Panc1 (cell line): Measurements from ENCODE around the gene MS4A6A. TPM values are rescaled to one million over a fixed set of nuclear protein-coding genes. Genes with fewer than 3 reads are reported as not detected.

Experiments
- ATAC-seq: fragments of 200-7000 bp; cut with Tn5 transposase; 2 replicates; pipeline ENCODE4 v1.9.1; 2020; ENCODE audit warnings: mild to moderate bottlenecking, moderate library complexity
- Bru-seq: library from RNA; stranded (reverse); fragments of 400-500 nt; gene quantifications from one replicate; lab custom pipeline; 2021; lab: Mats Ljungman, UMichigan
- BruChase-seq, 2 experiments: library from RNA; stranded (reverse); fragments of 400-500 nt; gene quantifications; one replicate each; lab custom pipeline; 2021; lab: Mats Ljungman, UMichigan
- BruUV-seq: library from RNA; stranded (reverse); fragments of 400-500 nt; replicated peaks from 2 replicates; lab custom pipeline; 2021; lab: Mats Ljungman, UMichigan
- CTCF ChIA-PET: fragments of 300-600 bp; sonication (Branson Sonifier 250); formaldehyde crosslinking; loops from one replicate; lab custom pipeline; 2022; ENCODE audit warnings: antibody characterized with exemption; lab: Charles Lee
- POLR2A ChIA-PET: fragments of 300-600 bp; sonication (Branson Sonifier 250); formaldehyde crosslinking; loops from one replicate; lab custom pipeline; 2022; ENCODE audit warnings: antibody characterized with exemption; lab: Charles Lee
- DNase-seq: peaks from one replicate; pipeline ENCODE4 v3.0.0-alpha.2; 2010; ENCODE audit warnings: low read depth, low spot score
- H3K27ac ChIP-seq: 2 replicates; pipeline ENCODE4 v1.5.1; 2011; ENCODE audit warnings: mild to moderate bottlenecking, low read length, inconsistent platforms
- H3K27me3 ChIP-seq: fragments of 200-500 bp; sonication (Bioruptor generic); 2 replicates; pipeline ENCODE4 v1.6.0; 2014; ENCODE audit warnings: low read length, inconsistent platforms; ENCODE audit not compliant: control insufficient read depth, insufficient read depth
- H3K36me3 ChIP-seq: fragments of 200-500 bp; sonication (Bioruptor generic); 2 replicates; pipeline ENCODE4 v1.5.1; 2014; ENCODE audit warnings: inconsistent platforms, mild to moderate bottlenecking, low read length, moderate library complexity; ENCODE audit not compliant: control insufficient read depth, insufficient read depth
- H3K4me1 ChIP-seq: 2 replicates; pipeline ENCODE4 v1.5.1; 2011; ENCODE audit warnings: inconsistent platforms, mild to moderate bottlenecking, low read length, moderate library complexity; ENCODE audit not compliant: control insufficient read depth, insufficient read depth
- H3K4me3 ChIP-seq, 2 experiments: 2 replicates each; pipeline ENCODE4 v1.5.1; 2011 to 2012; ENCODE audit warnings: low read depth in 2 of 2, low read length in 2 of 2, mild to moderate bottlenecking in 2 of 2, inconsistent platforms in 1 of 2, moderate library complexity in 1 of 2
- H3K9me3 ChIP-seq: fragments of 200-500 bp; sonication (Bioruptor generic); 2 replicates; pipeline ENCODE4 v1.5.1; 2014; ENCODE audit warnings: low read depth, mild to moderate bottlenecking, inconsistent platforms, low read length, moderate library complexity; ENCODE audit not compliant: control insufficient read depth, insufficient read depth
- POLR2AphosphoS5 ChIP-seq: IDR thresholded peaks from 2 replicates; pipeline ENCODE4 v1.6.1; 2012; ENCODE audit warnings: mild to moderate bottlenecking, low read depth, low read length, moderate library complexity
- SIN3A ChIP-seq: IDR thresholded peaks from 2 replicates; pipeline ENCODE4 v1.6.1; 2012; ENCODE audit warnings: low read depth, mild to moderate bottlenecking, low read length, moderate library complexity, borderline replicate concordance; ENCODE audit not compliant: insufficient read depth
- TCF7L2 ChIP-seq: IDR thresholded peaks from 2 replicates; pipeline ENCODE4 v1.6.1; 2011; ENCODE audit warnings: mild to moderate bottlenecking, low read depth, low read length, inconsistent platforms
- in situ Hi-C: cut with HindIII; loops from 2 replicates; pipeline ENCODE4 v1.10.0; 2016; ENCODE audit warnings: low sequenced_read_pairs, low pct_unique_long_range_greater_than_20kb
- intact Hi-C: fragments of 100-400 bp; cut with micrococcal nuclease; formaldehyde crosslinking; loops from one replicate; pipeline ENCODE4 v1.10.0; 2022; ENCODE audit not compliant: unreplicated experiment
- long read RNA-seq: library from polyadenylated mRNA; unstranded; transcript quantifications from one replicate; pipeline ENCODE4 v2.0.0, GENCODE V29; 2021; ENCODE audit not compliant: unreplicated experiment
- polyA plus RNA-seq: library from polyadenylated mRNA; unstranded; fragments of >200 nt; gene quantifications from one replicate; pipeline ENCODE4 v1.2.1, GENCODE V29; 2012; ENCODE audit warnings: missing spikeins; ENCODE audit not compliant: insufficient read length
- total RNA-seq: library from RNA; stranded (reverse); gene quantifications from one replicate; pipeline ENCODE4 v1.2.1, GENCODE V29; 2021; ENCODE audit not compliant: unreplicated experiment
- TF ChIP-seq, protein P1 (sequence below), 2 experiments: IDR thresholded peaks; 2 replicates each; pipeline ENCODE4 v1.6.1; 2011 to 2012; ENCODE audit warnings: low read depth in 2 of 2, control low read depth in 1 of 2, low read length in 1 of 2, mild to moderate bottlenecking in 1 of 2, moderate library complexity in 1 of 2; ENCODE audit not compliant: insufficient read depth in 1 of 2
- TF ChIP-seq, protein P2 (sequence below): fragments of 450-650 bp; IDR thresholded peaks from 2 replicates; pipeline ENCODE4 v1.5.1; 2017; ENCODE audit warnings: mild to moderate bottlenecking

The MS4A6A gene, protein sequence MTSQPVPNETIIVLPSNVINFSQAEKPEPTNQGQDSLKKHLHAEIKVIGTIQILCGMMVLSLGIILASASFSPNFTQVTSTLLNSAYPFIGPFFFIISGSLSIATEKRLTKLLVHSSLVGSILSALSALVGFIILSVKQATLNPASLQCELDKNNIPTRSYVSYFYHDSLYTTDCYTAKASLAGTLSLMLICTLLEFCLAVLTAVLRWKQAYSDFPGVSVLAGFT
- not detected for total RNA-seq
- not detected for polyA plus RNA-seq
- not detected for Bru-seq, nascent RNA
- not detected for BruChase-seq, experiment 1, labeled RNA remaining after a 2-hour chase
- not detected for BruChase-seq, experiment 2, labeled RNA remaining after a 6-hour chase
- long read RNA-seq: 0 reads

DNA sequence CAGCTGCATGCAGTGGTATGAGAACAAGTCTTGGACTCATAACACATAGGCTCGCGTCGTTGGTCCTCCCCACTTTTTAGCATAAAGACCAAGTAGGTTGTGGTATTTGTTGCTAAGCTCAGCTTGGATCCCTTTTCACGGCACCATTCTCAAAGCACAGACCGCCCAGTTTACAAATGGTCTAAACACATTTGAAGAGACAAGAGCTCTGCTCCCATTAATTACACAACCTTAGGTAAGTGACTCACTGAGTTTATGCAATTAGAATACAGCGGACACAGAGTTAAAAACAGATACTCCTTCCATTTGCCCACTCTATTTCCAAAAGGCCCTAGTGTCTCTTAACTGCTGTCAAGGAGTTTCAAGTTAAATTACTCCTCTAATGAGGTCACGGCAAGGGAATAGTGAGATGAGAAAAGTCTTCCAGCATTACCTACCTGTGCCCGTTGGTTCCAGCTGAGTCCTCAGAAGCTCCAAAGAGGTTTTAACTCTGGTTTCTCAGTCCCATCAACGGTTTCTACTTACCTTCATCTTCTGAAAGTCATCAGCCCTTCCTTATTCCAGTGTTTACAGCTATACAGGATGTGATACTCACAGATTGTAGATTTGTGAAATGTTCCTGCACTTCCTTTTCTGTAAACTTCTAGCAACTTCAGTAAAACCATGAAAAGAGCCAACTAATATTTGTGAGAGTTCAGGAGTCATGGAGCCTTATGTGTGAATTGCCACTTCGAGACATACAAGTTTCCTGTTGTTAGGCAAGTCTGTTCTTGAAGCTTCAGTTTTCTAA lies at the start of gene MS4A6A:
TSS of gene MS4A6A (minus strand) at position 543 of the 790 bp plus-strand sequence. CDS start 1,356 bp downstream, outside the sequence.
- Histone ChIP-seq H3K27ac (no peak within 1 kb of the TSS), H3K4me1 (no peaks in the 10 kb centered on the region), H3K9me3 (no peaks in the 10 kb centered on the region), H3K27me3 (no peaks in the 10 kb centered on the region), H3K4me3 (no peak within 1 kb of the TSS), H3K36me3 (no peaks in the 10 kb centered on the region)
- intact Hi-C loops (no loop called here), in situ Hi-C loops (no loop called here)
- BruUV-seq: no TSS peak
- POLR2A ChIA-PET: no interaction called here
- CTCF ChIA-PET: no interaction called here
- DNase-seq (no peak), ATAC-seq (no peak)
- TF ChIP-seq POLR2AphosphoS5 (no peak), SIN3A (no peak), TCF7L2 (no peak)
- TF ChIP-seq, protein P1, sequence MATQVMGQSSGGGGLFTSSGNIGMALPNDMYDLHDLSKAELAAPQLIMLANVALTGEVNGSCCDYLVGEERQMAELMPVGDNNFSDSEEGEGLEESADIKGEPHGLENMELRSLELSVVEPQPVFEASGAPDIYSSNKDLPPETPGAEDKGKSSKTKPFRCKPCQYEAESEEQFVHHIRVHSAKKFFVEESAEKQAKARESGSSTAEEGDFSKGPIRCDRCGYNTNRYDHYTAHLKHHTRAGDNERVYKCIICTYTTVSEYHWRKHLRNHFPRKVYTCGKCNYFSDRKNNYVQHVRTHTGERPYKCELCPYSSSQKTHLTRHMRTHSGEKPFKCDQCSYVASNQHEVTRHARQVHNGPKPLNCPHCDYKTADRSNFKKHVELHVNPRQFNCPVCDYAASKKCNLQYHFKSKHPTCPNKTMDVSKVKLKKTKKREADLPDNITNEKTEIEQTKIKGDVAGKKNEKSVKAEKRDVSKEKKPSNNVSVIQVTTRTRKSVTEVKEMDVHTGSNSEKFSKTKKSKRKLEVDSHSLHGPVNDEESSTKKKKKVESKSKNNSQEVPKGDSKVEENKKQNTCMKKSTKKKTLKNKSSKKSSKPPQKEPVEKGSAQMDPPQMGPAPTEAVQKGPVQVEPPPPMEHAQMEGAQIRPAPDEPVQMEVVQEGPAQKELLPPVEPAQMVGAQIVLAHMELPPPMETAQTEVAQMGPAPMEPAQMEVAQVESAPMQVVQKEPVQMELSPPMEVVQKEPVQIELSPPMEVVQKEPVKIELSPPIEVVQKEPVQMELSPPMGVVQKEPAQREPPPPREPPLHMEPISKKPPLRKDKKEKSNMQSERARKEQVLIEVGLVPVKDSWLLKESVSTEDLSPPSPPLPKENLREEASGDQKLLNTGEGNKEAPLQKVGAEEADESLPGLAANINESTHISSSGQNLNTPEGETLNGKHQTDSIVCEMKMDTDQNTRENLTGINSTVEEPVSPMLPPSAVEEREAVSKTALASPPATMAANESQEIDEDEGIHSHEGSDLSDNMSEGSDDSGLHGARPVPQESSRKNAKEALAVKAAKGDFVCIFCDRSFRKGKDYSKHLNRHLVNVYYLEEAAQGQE (IDR thresholded peaks at IDR 0.05; ENCODE audit: insufficient read depth in 1 of 2, low read depth in 2 of 2, low read length in 1 of 2): no peak
- TF ChIP-seq, protein P2, sequence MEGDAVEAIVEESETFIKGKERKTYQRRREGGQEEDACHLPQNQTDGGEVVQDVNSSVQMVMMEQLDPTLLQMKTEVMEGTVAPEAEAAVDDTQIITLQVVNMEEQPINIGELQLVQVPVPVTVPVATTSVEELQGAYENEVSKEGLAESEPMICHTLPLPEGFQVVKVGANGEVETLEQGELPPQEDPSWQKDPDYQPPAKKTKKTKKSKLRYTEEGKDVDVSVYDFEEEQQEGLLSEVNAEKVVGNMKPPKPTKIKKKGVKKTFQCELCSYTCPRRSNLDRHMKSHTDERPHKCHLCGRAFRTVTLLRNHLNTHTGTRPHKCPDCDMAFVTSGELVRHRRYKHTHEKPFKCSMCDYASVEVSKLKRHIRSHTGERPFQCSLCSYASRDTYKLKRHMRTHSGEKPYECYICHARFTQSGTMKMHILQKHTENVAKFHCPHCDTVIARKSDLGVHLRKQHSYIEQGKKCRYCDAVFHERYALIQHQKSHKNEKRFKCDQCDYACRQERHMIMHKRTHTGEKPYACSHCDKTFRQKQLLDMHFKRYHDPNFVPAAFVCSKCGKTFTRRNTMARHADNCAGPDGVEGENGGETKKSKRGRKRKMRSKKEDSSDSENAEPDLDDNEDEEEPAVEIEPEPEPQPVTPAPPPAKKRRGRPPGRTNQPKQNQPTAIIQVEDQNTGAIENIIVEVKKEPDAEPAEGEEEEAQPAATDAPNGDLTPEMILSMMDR: no peak

DNA sequence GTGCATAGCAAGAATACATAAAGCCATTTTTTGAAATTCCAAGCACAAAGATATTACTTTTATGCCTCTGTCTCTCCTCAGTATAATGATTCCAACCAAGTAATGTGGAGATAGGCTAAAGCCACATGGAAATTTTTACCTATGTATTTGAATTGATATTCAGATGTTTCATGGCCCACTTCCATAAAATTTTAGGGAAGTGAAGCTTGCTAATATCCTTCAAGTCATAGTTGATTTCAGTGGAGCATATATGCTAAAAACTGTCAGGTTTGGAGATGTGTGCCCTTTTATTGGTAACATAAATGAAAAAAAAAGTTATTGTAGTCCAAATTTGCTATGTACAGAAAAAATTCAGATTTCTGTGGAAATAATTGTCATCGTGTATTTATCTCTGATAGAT lies 47.8 kb upstream of the MS4A6A start:
- no TSS peak for BruUV-seq
- H3K9me3 ChIP-seq: no peaks in the 10 kb centered on the region
- no peaks in the 10 kb centered on the region for H3K27me3 ChIP-seq
- no peaks in the 10 kb centered on the region for H3K36me3 ChIP-seq
- in situ Hi-C loops (no loop called here), intact Hi-C loops (no loop called here)
- ChIA-PET CTCF (no interaction called here), POLR2A (no interaction called here)
- ATAC-seq (no peak), DNase-seq (no peak)
- no peak overlapping the region for H3K4me3 ChIP-seq
- H3K27ac ChIP-seq: no peak overlapping the region
- H3K4me1 ChIP-seq: no peaks in the 10 kb centered on the region; the same call in 1 of the 2 replicates
- no peak for TF ChIP-seq SIN3A
- TF ChIP-seq TCF7L2: no peak
- TF ChIP-seq, protein P1 (IDR thresholded peaks at IDR 0.05; ENCODE audit: insufficient read depth in 1 of 2, low read depth in 2 of 2, low read length in 1 of 2): no peak
- no peak for TF ChIP-seq POLR2AphosphoS5
- TF ChIP-seq, protein P2: no peak
